Measurements from ENCODE around the gene FXR2.
"Not testable (repeated sequence)": the region's sequence is repeated elsewhere in the genome, so short reads cannot be mapped to it uniquely, and the experiment has no call there.

DNA sequence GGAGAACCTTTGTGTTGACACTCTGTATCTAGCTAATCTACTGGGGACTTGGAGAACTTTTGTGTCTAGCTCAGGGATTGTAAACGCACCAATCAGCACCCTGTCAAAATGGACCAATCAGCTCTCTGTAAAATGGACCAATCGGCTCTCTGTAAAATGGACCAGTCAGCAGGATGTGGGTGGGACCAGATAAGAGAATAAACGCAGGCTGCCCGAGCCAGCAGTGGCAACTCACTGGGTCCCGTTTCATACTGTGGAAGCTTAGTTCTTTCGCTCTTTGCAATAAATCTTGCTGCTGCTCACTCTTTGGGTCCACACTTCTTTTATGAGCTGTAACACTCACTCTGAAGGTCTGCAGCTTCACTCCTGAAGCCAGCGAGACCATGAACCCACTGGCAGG, 26.9 kb upstream of the FXR2 start:
- TF ChIP-seq, protein P1, sequence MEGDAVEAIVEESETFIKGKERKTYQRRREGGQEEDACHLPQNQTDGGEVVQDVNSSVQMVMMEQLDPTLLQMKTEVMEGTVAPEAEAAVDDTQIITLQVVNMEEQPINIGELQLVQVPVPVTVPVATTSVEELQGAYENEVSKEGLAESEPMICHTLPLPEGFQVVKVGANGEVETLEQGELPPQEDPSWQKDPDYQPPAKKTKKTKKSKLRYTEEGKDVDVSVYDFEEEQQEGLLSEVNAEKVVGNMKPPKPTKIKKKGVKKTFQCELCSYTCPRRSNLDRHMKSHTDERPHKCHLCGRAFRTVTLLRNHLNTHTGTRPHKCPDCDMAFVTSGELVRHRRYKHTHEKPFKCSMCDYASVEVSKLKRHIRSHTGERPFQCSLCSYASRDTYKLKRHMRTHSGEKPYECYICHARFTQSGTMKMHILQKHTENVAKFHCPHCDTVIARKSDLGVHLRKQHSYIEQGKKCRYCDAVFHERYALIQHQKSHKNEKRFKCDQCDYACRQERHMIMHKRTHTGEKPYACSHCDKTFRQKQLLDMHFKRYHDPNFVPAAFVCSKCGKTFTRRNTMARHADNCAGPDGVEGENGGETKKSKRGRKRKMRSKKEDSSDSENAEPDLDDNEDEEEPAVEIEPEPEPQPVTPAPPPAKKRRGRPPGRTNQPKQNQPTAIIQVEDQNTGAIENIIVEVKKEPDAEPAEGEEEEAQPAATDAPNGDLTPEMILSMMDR (conservative IDR thresholded peaks at IDR 0.05; ENCODE audit: low read length), result not testable (repeated sequence)
- not testable (repeated sequence) for TF ChIP-seq EZH2phosphoT487 (IDR thresholded peaks at IDR 0.05; ENCODE audit: borderline replicate concordance, low read depth, low read length)
